ENCODE measurements around the gene PROB1.

- TF ChIP-seq CTCF (IDR thresholded peaks at IDR 0.05) (no peak), POLR2A (IDR thresholded peaks at IDR 0.05) (no peak)
Measured at GRCh38 chr5:139369181-139369580, 25.7 kb downstream of the PROB1 start.
